WTC11 (cell line): ENCODE measurements around the gene CHI3L1. TPM values are rescaled to one million over a fixed set of nuclear protein-coding genes. Genes with fewer than 3 reads are reported as not detected.

Experiments
- ATAC-seq: fragments of 200-7000 bp; cut with Tn5 transposase; 2 replicates; pipeline ENCODE4 v1.10.0; 2021; ENCODE audit warnings: mild to moderate bottlenecking, moderate library complexity
- CTCF ChIA-PET: fragments of 300-600 bp; sonication (Branson Sonifier 250); formaldehyde crosslinking; loops from one replicate; lab custom pipeline; 2021; ENCODE audit warnings: antibody characterized with exemption; lab: Charles Lee
- POLR2A ChIA-PET: fragments of 350-600 bp; sonication (Branson Sonifier 250); formaldehyde crosslinking; loops from one replicate; lab custom pipeline; 2021; ENCODE audit warnings: antibody characterized with exemption; lab: Charles Lee
- DNase-seq: peaks from one replicate; pipeline ENCODE4 v3.0.0; 2021; ENCODE audit warnings: low spot score
- H3K27ac Mint-ChIP-seq: 2 replicates; pipeline ENCODE4 v1.8.0; 2021; ENCODE audit warnings: mixed read lengths
- H3K27me3 Mint-ChIP-seq: 2 replicates; pipeline ENCODE4 v1.8.0; 2021; ENCODE audit warnings: low read depth, mild to moderate bottlenecking, moderate library complexity, mixed read lengths
- H3K36me3 Mint-ChIP-seq: 2 replicates; pipeline ENCODE4 v1.8.0; 2021; ENCODE audit warnings: mixed read lengths
- H3K4me1 Mint-ChIP-seq: 2 replicates; pipeline ENCODE4 v1.8.0; 2022; ENCODE audit warnings: mixed read lengths
- H3K4me3 Mint-ChIP-seq: 2 replicates; pipeline ENCODE4 v1.8.0; 2021; ENCODE audit warnings: mild to moderate bottlenecking, moderate library complexity, mixed read lengths
- H3K9me3 Mint-ChIP-seq: 2 replicates; pipeline ENCODE4 v1.8.0; 2021; ENCODE audit warnings: mixed read lengths
- CREB1 ChIP-seq: sonication (generic); formaldehyde crosslinking; IDR thresholded peaks from 2 replicates; pipeline ENCODE4 v1.8.0; 2023; ENCODE audit warnings: mild to moderate bottlenecking, missing genetic modification reagents
- CTCF ChIP-seq: fragments of 200-600 bp; IDR thresholded peaks from 2 replicates; pipeline ENCODE4 v1.8.0; 2022; ENCODE audit warnings: antibody characterized with exemption
- E2F1 ChIP-seq: sonication (generic); formaldehyde crosslinking; IDR thresholded peaks from 2 replicates; pipeline ENCODE4 v1.8.0; 2022; ENCODE audit warnings: mild to moderate bottlenecking, missing genetic modification reagents
- ERG ChIP-seq: fragments of 250-450 bp; sonication (Bioruptor Pico); IDR thresholded peaks from 2 replicates; pipeline ENCODE4 v1.8.0; 2021; ENCODE audit warnings: mild to moderate bottlenecking
- ESRRA ChIP-seq: sonication (generic); formaldehyde crosslinking; IDR thresholded peaks from 2 replicates; pipeline ENCODE4 v1.8.1; 2022; ENCODE audit warnings: mild to moderate bottlenecking, missing genetic modification reagents, borderline replicate concordance
- GRHL2 ChIP-seq: fragments of 250-450 bp; sonication (Bioruptor Pico); IDR thresholded peaks from 2 replicates; pipeline ENCODE4 v1.8.0; 2022; ENCODE audit warnings: mild to moderate bottlenecking, moderate library complexity; ENCODE audit not compliant: insufficient replicate concordance, severe bottlenecking
- MAX ChIP-seq: sonication (generic); formaldehyde crosslinking; IDR thresholded peaks from 2 replicates; pipeline ENCODE4 v1.8.0; 2022; ENCODE audit warnings: mild to moderate bottlenecking, missing genetic modification reagents
- MLX ChIP-seq: sonication (generic); formaldehyde crosslinking; IDR thresholded peaks from 2 replicates; pipeline ENCODE4 v1.8.1; 2023; ENCODE audit warnings: mild to moderate bottlenecking, missing genetic modification reagents, moderate library complexity
- OVOL2 ChIP-seq: fragments of 250-450 bp; sonication (Bioruptor Pico); IDR thresholded peaks from 2 replicates; pipeline ENCODE4 v1.9.0; 2021; ENCODE audit warnings: mild to moderate bottlenecking, borderline replicate concordance
- RORB ChIP-seq: fragments of 250-450 bp; sonication (Bioruptor Pico); IDR thresholded peaks from 2 replicates; pipeline ENCODE4 v1.9.0; 2021; ENCODE audit warnings: mild to moderate bottlenecking
- ZBTB21 ChIP-seq: sonication (generic); formaldehyde crosslinking; IDR thresholded peaks from 2 replicates; pipeline ENCODE4 v1.8.1; 2023; ENCODE audit warnings: mild to moderate bottlenecking, missing genetic modification reagents, borderline replicate concordance
- ZNF121 ChIP-seq: sonication (generic); formaldehyde crosslinking; IDR thresholded peaks from 2 replicates; pipeline ENCODE4 v1.8.0; 2023; ENCODE audit warnings: missing genetic modification reagents
- ZNF138 ChIP-seq: sonication (generic); formaldehyde crosslinking; conservative IDR thresholded peaks from 2 replicates; pipeline ENCODE4 v1.8.1; 2022; ENCODE audit warnings: mild to moderate bottlenecking, moderate library complexity, missing genetic modification reagents
- ZNF232 ChIP-seq: sonication (generic); formaldehyde crosslinking; IDR thresholded peaks from 2 replicates; pipeline ENCODE4 v1.8.0; 2022; ENCODE audit warnings: mild to moderate bottlenecking, missing genetic modification reagents
- ZNF396 ChIP-seq: fragments of 250-450 bp; sonication (Bioruptor Pico); IDR thresholded peaks from 2 replicates; pipeline ENCODE4 v1.8.0; 2021; ENCODE audit warnings: mild to moderate bottlenecking, moderate library complexity, borderline replicate concordance
- total RNA-seq: library from RNA; stranded (reverse); gene quantifications from 3 replicates; pipeline ENCODE4 v1.2.3, GENCODE V29; 2021

The CHI3L1 gene
- total RNA-seq, 1 experiment from 2014 or later: 0.24 TPM

- TF ChIP-seq ERG (CRISPR knock-in tag) (no peak), OVOL2 (CRISPR knock-in tag) (no peak), RORB (CRISPR knock-in tag) (no peak), E2F1 (CRISPR knock-in tag) (no peak)
Measured at GRCh38 chr1:203156280-203156679, 30.2 kb downstream of the CHI3L1 start (continued).

GRCh38 chr1:203153989-203154821 lies 32.3 kb downstream of the CHI3L1 start:
- no peak for TF ChIP-seq ZNF121
- TF ChIP-seq ZNF396 (CRISPR knock-in tag): no peak
- no peak for TF ChIP-seq GRHL2
- no peak for TF ChIP-seq ZBTB21 (CRISPR knock-in tag)
- TF ChIP-seq ERG (CRISPR knock-in tag): no peak
- TF ChIP-seq ZNF232 (CRISPR knock-in tag): no peak
- TF ChIP-seq MAX (CRISPR knock-in tag): no peak
- TF ChIP-seq ZNF138 (CRISPR knock-in tag): no peak
- no peak for TF ChIP-seq ESRRA (CRISPR knock-in tag)
- no peak for TF ChIP-seq CREB1
- no peak for TF ChIP-seq CTCF
- no peak for TF ChIP-seq MLX (CRISPR knock-in tag)
- Mint-ChIP-seq H3K4me3 (no peak overlapping the region), H3K4me1 (peaks cover 56% of the 10 kb centered on the region), H3K27ac (peak overlapping the region; percentile 7; the same call in 1 of the 2 replicates), H3K36me3 (peaks cover 3% of the 10 kb centered on the region; the same call in 1 of the 2 replicates), H3K9me3 (peaks cover 13% of the 10 kb centered on the region), H3K27me3 (no peaks in the 10 kb centered on the region; the same call in 1 of the 2 replicates)
- CTCF ChIA-PET: interaction anchor here (0.6 to 12.2 kb wide), 12 partner anchors 12 to 772 kb away, joined by 3 to 184 read pairs (median 5); partner anchors contain the start of genes ADORA1 and MYOG
- POLR2A ChIA-PET: no interaction called here
- DNase-seq (no peak), ATAC-seq (peak; percentile 15; the same call in 1 of the 2 replicates)
